Stimulated activated naive CD4-positive, alpha-beta T cell (primary cell): ENCODE results near the gene MORC1.
"Not testable (repeated sequence)": the region's sequence is repeated elsewhere in the genome, so short reads cannot be mapped to it uniquely, and the experiment has no call there.

ENCODE experiments used
- DNase-seq, 6 experiments: peaks; one replicate each; lab custom pipeline; 2025; lab: John Stamatoyannopoulos, UW

Gene MORC1, protein sequence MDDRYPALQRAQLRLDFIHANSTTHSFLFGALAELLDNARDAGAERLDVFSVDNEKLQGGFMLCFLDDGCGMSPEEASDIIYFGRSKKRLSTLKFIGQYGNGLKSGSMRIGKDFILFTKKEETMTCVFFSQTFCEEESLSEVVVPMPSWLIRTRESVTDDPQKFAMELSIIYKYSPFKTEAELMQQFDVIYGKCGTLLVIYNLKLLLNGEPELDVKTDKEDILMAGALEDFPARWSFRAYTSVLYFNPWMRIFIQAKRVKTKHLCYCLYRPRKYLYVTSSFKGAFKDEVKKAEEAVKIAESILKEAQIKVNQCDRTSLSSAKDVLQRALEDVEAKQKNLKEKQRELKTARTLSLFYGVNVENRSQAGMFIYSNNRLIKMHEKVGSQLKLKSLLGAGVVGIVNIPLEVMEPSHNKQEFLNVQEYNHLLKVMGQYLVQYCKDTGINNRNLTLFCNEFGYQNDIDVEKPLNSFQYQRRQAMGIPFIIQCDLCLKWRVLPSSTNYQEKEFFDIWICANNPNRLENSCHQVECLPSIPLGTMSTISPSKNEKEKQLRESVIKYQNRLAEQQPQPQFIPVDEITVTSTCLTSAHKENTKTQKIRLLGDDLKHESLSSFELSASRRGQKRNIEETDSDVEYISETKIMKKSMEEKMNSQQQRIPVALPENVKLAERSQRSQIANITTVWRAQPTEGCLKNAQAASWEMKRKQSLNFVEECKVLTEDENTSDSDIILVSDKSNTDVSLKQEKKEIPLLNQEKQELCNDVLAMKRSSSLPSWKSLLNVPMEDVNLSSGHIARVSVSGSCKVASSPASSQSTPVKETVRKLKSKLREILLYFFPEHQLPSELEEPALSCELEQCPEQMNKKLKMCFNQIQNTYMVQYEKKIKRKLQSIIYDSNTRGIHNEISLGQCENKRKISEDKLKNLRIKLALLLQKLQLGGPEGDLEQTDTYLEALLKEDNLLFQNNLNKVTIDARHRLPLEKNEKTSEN

GRCh38 chr3:109117939-109118338 lies at the start of gene MORC1:
Gene MORC1 (minus strand): TSS chr3:109118134. CDS start chr3:109118059, 75 bp downstream.
- no peak for DNase-seq

- DNase-seq: no peak
Observed at GRCh38 chr3:109165905-109166304, 48.0 kb upstream of the MORC1 start.

DNA sequence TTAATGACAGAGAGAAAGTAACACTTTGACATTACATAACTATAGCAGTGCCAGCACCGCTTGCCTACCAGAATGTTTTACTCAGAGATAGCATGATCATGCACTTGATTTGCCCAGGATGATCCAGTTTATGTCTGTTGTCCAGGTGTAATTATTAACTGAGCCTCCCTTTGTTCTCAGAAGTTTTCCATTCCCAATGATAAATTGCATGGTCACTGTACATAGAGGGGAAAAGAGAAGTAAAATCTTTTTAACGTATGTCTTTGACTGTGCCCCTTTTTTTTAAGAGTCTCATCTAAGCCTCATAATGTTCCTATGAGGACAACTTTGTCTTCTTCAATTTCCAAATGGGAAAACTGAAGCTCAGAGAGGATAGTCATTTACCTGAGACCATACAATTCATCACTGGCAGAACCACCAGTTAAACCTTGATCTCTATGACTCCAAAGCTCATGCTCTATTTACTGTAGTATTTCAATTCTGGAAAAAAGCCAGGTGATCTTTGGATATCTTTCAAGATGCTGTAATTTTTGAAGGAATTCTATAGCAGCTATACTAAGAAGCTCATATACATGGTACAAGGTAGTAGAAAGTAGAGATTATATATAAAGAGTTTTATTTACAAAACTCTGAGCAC lies 43.7 kb upstream of the MORC1 start:
- no peak for DNase-seq

GRCh38 chr3:109155828-109156227 lies 37.9 kb upstream of the MORC1 start:
- no peak for DNase-seq

DNA sequence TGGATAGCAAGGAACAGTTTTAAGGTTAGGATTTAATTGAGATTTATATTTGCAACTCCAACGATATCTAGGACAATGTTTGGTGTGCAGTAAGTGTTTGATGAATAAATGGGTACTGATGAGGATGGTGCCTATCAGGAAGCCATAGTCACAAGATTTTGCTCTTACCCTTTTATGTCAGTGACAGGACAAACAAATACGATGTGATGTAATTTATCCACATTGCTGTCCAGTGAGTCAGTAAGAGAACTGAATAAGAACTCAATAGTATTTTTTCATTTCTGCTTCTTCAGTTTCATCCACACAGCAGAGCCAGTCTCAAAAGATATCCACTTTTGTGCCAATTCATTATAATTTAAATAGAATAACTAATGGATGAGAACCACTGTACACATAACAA lies 37.0 kb upstream of the MORC1 start:
- no peak for DNase-seq

DNA sequence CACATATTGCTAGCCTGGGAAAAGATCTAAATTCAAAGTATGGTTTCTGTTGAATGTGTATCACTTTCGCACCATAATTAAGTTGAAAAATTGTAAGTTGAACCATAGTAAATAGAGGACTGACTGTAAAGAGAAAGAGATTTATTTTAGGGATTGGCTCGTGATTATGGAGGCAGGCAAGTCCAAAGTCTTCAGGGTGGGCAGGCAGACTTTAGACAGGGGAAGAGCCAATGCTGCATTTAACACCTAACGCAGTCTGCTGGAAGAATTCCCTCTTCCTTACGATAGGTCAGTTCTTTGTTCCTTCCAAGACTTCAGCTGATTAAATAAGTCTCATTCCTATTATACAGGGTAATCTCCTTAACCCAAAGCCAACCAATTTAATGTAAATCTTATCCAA lies 34.4 kb upstream of the MORC1 start:
- no peak for DNase-seq

DNA sequence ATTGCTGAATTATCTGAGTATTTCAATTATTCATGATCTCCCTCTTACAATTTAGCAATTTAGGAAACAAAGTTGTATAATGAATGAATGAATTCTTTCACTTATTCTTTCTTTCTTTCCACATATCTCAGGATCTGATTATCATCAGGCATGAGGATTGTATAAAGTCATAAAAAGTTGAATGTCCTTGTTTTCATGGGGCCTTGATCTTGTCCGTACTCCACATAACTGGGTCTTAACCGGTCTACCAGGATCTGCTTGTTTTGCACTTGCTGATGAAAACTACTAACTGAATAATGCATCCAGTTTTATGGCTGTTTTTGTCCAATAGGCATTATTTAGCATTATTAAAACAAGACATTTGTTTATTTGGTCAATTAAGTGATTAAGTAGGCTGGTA lies 31.1 kb upstream of the MORC1 start:
- DNase-seq: no peak

- DNase-seq: no peak
Observed at GRCh38 chr3:109143646-109144045, 25.7 kb upstream of the MORC1 start.

DNA sequence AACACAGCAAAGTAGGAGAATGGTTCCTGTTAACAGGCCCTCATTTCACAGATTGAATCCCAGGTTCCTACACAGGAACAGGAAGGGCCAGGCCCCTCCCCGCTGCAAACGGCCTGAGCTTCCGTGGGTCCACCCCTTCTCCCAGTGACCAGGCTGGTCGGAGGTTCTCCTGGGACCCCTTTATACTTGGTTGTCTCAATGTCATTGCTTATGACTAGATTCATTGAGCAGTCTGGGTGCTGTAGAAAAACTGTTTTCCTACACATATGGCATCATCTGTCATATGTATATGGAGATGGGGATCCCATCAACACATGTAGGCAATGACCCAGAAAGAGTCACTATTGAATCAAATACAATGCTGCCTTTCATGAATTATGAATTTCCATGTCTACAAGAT lies 22.4 kb upstream of the MORC1 start:
- no peak for DNase-seq

GRCh38 chr3:109137761-109138160 lies 19.8 kb upstream of the MORC1 start:
- DNase-seq: no peak

- no peak for DNase-seq
Observed at GRCh38 chr3:109136523-109136922, 18.6 kb upstream of the MORC1 start, which contains the start of gene C3orf85. Gene C3orf85 (plus strand): TSS chr3:109136719. CDS start chr3:109136848, 129 bp downstream.

DNA sequence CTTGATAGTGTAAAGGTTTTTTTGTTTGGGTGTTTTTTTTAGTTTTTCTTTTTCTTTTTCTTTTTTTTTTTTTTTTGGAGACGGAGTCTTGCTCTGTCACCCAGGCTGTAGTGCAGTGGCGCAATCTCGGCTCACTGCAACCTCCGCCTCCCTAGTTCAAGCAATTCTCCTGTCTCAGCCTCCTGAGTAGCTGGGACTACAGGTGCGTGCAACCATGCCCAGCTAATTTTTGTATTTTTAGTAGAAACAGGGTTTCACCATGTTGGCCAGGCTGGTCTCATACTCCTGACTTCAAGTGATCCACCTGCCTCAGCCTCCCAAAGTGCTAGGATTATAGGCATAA lies 15.5 kb upstream of the MORC1 start:
- DNase-seq: not testable (repeated sequence)

DNA sequence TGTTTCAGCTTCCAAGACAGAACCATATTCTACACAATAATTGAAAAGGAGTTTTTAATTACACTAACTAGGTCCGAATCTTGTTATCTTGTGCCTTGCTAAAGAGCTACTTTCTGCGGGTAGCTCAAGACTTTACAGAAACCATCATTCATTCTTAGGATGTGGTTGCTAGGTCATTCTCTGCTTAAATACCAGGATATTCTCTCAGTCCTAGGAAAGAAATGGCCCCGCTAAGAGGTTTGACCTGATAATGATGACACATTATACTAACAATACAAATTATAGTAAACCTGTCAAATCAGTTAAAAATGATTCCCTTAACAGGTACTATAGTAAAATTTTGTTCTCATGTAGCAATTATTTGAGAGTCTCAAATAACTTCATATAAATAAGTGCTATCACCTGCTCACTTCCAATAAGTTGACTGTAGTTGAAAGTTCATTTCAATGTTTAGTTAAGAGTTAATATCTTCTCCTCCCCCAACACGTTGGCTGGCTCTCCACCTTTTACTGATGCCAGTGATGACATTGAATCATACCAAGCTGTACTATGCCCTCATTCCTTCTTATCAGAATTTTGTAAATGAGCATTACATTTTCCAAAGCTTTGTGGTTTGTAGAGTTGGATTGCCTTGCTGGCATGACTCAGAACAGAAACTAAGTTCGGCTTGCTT lies 15.0 kb upstream of the MORC1 start:
- no peak for DNase-seq

DNA sequence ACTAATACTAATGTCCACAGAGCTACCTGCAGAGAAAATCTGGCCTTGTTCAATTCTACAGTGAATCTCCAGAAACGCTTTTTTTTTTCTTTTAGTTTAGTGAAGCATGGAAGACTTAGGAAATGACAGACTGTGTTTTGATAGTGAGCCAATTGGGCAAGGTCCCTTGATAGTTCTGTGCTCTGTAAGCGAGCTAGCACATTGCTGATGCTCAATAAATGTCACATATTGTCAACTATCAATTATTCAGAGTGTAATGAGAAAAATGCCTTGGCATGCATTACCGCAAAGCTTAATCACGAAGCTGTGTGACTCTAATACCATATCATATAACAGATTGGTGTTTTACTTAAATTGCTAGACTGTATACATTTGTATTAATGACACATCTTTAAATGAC lies 13.3 kb upstream of the MORC1 start:
- no peak for DNase-seq

DNA sequence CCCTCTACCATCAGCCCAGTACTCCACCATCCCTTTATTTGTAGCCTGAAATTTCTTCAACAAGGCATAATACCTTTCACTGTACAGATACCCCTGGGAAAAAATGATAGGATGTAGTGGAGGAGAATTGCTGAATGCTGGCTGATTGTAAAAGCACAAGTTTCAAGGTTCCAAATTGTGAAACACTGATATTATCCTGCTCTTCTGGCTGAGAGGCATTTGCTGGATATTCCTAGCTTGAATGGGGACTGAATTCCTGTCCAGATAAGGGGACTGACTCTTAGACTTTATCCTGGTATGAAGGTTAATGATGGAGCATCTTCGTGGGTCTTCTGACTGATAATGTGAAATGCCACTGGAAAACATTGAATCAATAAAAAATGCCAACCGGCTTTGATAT lies 9.6 kb upstream of the MORC1 start:
- DNase-seq: no peak

DNA sequence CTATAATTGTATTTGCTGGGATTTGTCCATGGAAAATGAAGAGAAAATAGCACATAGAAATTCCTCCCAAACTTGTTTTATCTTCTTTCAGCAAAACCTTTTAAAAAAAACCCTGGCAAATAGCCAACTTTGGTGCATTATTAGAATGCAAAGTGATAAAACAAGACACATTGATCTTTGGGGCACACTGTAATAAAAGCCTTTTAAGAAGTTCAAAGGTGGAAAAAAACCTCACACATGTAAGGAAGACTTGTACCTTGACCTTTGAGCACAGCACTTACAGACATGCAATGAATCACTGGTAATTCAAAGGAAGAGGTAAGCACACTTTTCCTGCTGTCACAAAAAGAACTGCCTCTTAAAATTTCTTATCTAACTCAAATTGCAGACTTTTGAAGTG lies 8.0 kb upstream of the MORC1 start:
- DNase-seq: no peak

DNA sequence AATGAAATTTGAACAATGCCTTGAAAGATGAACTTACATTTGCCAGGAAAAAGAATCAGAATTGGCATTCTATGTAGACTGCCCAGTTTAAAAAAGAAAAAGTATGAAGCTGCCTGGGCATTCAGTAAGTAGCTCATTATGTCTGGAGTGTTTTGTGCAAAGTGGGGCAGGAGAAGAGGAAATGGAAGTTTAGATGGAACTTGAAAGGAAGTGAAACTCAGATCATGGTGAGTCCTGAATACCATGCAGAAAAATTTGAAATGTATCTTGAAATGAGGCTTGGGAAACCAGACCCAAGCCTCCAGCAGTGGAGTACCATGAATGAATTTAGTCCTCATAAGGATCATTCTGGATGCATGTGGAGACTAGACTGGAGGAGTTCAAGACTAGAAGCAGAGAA lies 4.8 kb upstream of the MORC1 start:
- DNase-seq: no peak

DNA sequence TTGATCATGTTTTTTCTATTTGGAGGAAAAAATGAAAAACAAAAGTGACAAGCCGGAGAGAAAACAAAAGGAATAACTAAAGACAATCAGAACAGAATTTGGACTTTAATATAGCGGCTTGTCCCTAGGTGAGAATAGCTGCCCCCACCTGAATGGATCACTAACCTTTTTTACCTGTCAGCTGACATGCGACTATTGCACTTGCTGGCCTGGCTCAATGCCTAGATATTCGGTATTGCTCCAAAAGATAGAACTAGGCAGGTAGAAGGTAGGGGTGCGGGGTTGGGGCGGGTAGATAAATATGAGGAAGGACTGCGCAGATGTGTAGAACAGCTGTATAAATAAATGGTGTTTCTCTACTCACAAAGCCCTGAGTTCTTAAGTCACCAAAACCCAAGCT lies 650 bp upstream of the MORC1 start:
- DNase-seq: no peak

DNA sequence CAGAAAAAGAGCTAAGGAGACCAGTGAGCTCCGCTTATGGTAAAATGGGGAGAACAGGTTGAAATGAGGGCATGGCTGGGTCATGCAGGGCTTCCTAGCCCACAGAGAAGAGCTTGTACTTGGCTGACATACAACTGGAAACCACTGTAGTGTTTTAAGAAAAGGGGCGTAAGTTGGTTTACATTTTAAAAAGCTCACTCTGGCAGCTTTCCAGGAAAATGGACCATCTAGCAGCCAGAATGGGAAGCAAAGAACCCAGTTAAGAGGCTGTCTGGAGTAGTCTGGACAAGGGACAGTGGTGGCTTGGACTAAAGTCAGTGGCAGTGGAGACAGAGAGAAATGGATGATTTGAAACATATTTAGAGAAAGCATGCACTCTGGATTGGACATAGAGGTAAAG lies 1.9 kb downstream of the MORC1 start:
- DNase-seq: no peak

DNA sequence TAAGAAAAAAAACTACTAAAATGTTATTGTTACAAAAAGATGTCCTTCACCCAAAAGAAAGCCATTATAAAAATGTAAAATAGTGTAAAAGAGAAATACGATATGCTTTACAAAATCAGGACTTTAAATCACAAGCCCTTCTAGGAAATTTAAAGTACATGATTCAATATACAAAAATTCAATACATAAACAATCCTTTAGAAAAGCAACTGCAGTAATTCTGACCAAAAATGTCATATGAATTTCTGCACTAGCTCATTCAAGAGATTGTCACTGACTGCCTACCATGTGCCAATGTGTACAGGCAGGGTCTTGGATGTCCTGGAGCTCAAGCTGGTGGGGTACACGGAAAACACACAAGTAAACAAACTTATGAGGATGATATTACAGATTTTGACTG lies 2.5 kb downstream of the MORC1 start:
- no peak for DNase-seq

DNA sequence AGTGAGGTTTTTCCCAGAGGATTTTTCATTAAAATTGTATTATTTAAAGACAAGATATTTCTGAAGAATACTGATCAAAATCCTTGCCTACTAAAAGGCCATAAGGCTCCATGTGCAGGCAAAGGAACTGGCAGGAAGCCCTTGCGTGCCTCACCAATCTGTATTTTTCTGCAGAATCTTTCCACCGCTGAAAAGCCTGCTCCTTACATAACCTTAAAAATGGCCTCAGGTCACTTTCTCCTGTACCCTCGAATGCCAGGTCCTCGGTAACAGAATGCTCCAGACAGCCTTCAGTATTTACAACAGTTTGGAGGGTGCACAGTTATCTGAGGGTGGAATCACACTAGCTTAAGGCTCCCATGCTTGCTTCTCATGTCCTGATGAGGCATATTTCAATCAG lies 3.2 kb downstream of the MORC1 start:
- DNase-seq: no peak
